Measurements from ENCODE around the gene SPACA5.
"Not testable (repeated sequence)": the region's sequence is repeated elsewhere in the genome, so short reads cannot be mapped to it uniquely, and the experiment has no call there.

DNA sequence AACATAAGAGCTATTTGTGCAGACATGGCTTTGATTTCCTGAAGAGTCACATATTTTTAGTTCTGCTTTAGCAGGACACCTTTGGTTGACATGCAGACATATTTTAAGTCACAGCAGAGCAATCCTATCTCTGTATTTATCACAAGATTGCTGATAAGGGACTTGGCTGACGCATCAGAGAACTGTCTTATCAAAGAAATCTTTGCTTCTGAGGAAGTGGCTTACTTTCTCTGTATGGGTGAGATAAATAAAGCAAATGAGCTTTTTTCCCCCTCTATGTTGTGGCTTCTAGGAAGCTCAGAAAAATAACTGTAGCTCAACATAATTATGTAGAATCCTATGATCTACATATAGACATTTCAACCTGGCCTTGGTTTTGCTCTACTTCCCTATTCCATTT, 13.1 kb downstream of the SPACA5 start:
- TF ChIP-seq, protein P1, sequence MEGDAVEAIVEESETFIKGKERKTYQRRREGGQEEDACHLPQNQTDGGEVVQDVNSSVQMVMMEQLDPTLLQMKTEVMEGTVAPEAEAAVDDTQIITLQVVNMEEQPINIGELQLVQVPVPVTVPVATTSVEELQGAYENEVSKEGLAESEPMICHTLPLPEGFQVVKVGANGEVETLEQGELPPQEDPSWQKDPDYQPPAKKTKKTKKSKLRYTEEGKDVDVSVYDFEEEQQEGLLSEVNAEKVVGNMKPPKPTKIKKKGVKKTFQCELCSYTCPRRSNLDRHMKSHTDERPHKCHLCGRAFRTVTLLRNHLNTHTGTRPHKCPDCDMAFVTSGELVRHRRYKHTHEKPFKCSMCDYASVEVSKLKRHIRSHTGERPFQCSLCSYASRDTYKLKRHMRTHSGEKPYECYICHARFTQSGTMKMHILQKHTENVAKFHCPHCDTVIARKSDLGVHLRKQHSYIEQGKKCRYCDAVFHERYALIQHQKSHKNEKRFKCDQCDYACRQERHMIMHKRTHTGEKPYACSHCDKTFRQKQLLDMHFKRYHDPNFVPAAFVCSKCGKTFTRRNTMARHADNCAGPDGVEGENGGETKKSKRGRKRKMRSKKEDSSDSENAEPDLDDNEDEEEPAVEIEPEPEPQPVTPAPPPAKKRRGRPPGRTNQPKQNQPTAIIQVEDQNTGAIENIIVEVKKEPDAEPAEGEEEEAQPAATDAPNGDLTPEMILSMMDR (IDR thresholded peaks at IDR 0.05; ENCODE audit: low read depth, low read length): not testable (repeated sequence)
- TF ChIP-seq EZH2phosphoT487 (IDR thresholded peaks at IDR 0.05; ENCODE audit: low read depth): not testable (repeated sequence)

All from OCI-LY3 (cell line).